Measurements from ENCODE around the gene SLC22A2. TPM values are rescaled to one million over a fixed set of nuclear protein-coding genes. Genes with fewer than 3 reads are reported as not detected.

Gene SLC22A2
- not detected in 2 replicates for total RNA-seq

DNA sequence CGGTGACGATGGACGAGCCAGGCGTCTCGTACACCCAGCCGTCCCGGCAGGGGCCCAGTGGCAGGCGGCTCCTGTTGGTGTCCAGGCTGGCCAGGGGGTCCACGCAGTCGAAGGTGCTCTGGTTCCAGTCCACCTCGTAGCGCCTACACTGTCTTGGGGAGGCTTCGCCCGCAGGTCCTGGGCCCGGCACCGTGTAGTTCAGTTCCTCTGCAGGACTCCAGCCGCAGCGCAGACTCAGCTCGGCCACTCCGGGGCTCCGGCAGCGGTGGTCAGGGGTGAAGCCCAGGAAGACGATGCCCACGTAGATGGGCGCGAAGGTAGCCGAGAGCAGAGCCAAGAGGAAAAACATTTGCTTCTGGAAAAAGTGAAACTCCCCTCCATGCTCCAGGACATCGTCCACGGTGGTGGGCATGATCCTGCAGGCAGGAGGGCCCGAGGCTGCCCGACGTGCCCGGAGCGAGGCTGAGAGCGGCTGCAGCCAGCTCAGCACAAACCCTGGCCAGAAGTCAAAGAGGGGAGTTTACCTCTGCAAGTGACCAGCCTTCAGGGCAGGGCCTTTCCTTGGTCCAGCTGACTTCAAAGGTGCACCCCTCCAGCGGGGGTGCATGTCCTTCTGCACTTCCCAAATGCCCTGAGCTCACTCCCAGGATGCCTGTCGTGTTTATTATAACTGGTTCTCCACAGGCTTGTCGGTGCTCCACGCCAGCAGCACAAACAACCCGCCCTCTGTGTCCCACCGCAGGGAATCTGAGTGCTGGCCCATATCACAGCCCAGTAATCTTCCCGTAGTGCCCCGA lies at the start of gene SLC22A2:
TSS of gene SLC22A2 (minus strand) at position 476 of the 797 bp plus-strand sequence. CDS start at position 412, 64 bp downstream.

Other genes starting within 250 kb of the SLC22A2 start
- gene SLC22A1, start 137.0 kb downstream of the SLC22A2 start, total RNA-seq = under 0.01 TPM in 1 of 2 replicates, not detected in the other
- gene SLC22A3, start 89.6 kb upstream of the SLC22A2 start, total RNA-seq = 0.32 and 0.61 TPM in 2 replicates

Measured in epithelial cell of umbilical artery (primary cell).